H1 (cell line): ENCODE measurements around the gene FLT4.

Source experiments
- CBX5 ChIP-seq: fragments of 300-800, 300-1000 bp; sonication (generic); IDR thresholded peaks from 2 replicates; pipeline ENCODE4 v1.7.1; 2016; ENCODE audit warnings: antibody characterized with exemption, low read length, low read depth
- EP300 ChIP-seq, 2 experiments: IDR thresholded peaks; 1 replicate in 1 of 2; 2 replicates in 1 of 2; pipeline ENCODE4 v1.6.1; 2011 to 2012; ENCODE audit warnings: low read depth in 2 of 2, low read length in 2 of 2, mild to moderate bottlenecking in 2 of 2, borderline replicate concordance in 1 of 2, inconsistent platforms in 1 of 2, moderate library complexity in 1 of 2
- EZH2 ChIP-seq: fragments of 200-600 bp; sonication (generic); IDR thresholded peaks from 2 replicates; pipeline ENCODE4 v1.7.1; 2012; ENCODE audit warnings: low read depth, mild to moderate bottlenecking, moderate library complexity, low read length, inconsistent platforms; ENCODE audit not compliant: severe bottlenecking
- GABPA ChIP-seq: IDR thresholded peaks from 2 replicates; pipeline ENCODE4 v1.6.1; 2011; ENCODE audit warnings: mild to moderate bottlenecking, low read length, moderate library complexity, borderline replicate concordance; ENCODE audit not compliant: insufficient read depth
- JUND ChIP-seq: IDR thresholded peaks from 2 replicates; pipeline ENCODE4 v1.6.1; 2011; ENCODE audit warnings: mild to moderate bottlenecking, improper control_type of control experiment, low read length
- MAX ChIP-seq: IDR thresholded peaks from 2 replicates; pipeline ENCODE4 v1.6.1; 2012; ENCODE audit warnings: inconsistent platforms
- RFX5 ChIP-seq: IDR thresholded peaks from 2 replicates; pipeline ENCODE4 v1.6.1; 2011; ENCODE audit warnings: low read depth, low read length, improper control_type of control experiment, borderline replicate concordance
- RXRA ChIP-seq: IDR thresholded peaks from 2 replicates; pipeline ENCODE4 v1.6.1; 2011; ENCODE audit warnings: low read depth, mild to moderate bottlenecking, low read length, moderate library complexity; ENCODE audit not compliant: insufficient read depth
- SP1 ChIP-seq: IDR thresholded peaks from 2 replicates; pipeline ENCODE4 v1.6.1; 2011; ENCODE audit warnings: low read depth, low read length
- SP4 ChIP-seq: IDR thresholded peaks from 2 replicates; pipeline ENCODE4 v1.6.1; 2012; ENCODE audit warnings: low read length, inconsistent platforms
- TAF1 ChIP-seq: IDR thresholded peaks from 2 replicates; pipeline ENCODE4 v1.6.1; 2011; ENCODE audit warnings: mild to moderate bottlenecking, low read depth, low read length
- USF2 ChIP-seq: IDR thresholded peaks from 2 replicates; pipeline ENCODE4 v1.6.1; 2011; ENCODE audit warnings: low read length, improper control_type of control experiment
- TF ChIP-seq, protein P1 (sequence below), 3 experiments: IDR thresholded peaks; 1 replicate in 2 of 3; 2 replicates in 1 of 3; pipeline versions ENCODE4 v1.5.1 to v1.6.1; 2011; ENCODE audit warnings: low read length in 3 of 3, mild to moderate bottlenecking in 3 of 3, inconsistent platforms in 2 of 3, low read depth in 1 of 3, moderate library complexity in 1 of 3; ENCODE audit not compliant: insufficient read depth in 1 of 3; ENCODE audit errors: control extremely low read depth in 1 of 3

DNA sequence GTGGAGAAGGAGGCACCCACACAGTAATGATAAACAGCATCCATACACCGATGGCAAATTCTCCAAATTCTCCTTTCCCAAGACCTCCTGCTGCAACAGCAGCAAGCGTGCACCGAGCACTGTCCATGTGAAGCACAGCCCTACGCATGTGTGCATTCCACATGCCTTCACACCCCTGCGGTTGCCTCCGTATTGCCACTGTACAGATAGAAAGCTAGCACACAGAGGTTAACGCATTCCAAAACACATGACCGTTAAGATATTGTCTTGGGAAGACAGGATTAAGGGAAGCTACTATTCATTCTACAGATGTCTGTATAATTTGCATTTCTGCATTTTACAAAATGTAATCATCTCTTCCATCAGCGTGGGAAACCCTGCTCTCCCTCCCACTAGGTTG is 6.6 kb downstream of the FLT4 start:
- TF ChIP-seq RFX5 (no peak), JUND (no peak), SP1 (no peak), TAF1 (no peak), GABPA (no peak), EP300 (IDR thresholded peaks at IDR 0.05; ENCODE audit: borderline replicate concordance in 1 of 2, low read depth in 2 of 2, low read length in 2 of 2) (no peak), MAX (no peak), USF2 (no peak), CBX5 (no peak), RXRA (no peak), EZH2 (no peak), SP4 (no peak)
- TF ChIP-seq, protein P1, sequence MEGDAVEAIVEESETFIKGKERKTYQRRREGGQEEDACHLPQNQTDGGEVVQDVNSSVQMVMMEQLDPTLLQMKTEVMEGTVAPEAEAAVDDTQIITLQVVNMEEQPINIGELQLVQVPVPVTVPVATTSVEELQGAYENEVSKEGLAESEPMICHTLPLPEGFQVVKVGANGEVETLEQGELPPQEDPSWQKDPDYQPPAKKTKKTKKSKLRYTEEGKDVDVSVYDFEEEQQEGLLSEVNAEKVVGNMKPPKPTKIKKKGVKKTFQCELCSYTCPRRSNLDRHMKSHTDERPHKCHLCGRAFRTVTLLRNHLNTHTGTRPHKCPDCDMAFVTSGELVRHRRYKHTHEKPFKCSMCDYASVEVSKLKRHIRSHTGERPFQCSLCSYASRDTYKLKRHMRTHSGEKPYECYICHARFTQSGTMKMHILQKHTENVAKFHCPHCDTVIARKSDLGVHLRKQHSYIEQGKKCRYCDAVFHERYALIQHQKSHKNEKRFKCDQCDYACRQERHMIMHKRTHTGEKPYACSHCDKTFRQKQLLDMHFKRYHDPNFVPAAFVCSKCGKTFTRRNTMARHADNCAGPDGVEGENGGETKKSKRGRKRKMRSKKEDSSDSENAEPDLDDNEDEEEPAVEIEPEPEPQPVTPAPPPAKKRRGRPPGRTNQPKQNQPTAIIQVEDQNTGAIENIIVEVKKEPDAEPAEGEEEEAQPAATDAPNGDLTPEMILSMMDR (IDR thresholded peaks at IDR 0.05; ENCODE audit: control extremely low read depth in 1 of 3, insufficient read depth in 1 of 3, low read depth in 1 of 3, low read length in 3 of 3): no peak
